ENCODE data around the gene TRAPPC12. TPM values are rescaled to one million over a fixed set of nuclear protein-coding genes. Genes with fewer than 3 reads are reported as not detected.

The TRAPPC12 gene
- 37.6 TPM for polyA plus RNA-seq (2013, experiment 1 of 2)
- 41.5 TPM for polyA plus RNA-seq (2013, experiment 2 of 2)

DNA sequence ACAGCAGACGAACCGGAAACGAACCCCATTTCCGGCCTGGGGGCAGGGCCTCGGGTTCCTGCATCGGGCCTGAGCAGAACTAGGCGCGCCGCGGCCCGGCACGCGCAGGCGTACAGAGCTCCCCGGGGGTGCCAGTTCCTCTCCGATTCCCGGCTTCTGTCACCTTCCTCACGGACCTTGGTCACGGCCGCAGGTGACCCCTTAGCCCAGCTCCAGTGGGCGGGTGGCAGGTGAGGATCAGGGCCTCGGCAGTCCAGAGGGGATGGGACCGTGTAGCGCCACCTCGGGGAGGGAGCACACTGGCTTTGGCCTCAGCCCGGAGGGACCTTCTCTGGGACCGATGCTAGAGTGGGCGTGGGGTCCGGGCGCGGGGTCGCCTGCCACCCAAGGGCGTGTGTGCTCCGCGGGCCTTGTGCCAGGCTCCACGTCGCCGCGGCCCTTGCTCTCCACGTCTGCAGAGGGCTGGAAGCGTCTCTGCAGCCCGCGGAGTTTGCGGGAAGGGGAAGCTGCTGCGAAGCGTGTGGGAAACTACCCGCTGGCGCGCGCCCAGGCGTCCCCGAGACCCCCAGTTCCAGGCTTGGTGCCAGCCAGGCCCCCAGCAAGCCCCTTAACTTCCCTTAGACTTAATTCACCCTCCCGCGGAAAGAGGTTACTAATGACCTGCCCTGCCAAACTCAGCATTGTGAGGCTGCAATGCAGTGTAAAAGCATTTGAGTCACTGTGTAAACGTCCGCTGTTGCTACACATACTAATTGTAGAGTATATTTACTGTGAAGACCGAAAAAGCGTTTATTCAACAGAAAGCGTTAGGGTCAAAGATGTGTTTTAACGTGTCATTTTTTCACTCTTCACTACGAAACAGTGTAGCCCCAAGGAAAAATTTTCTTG is at the start of gene TRAPPC12:
Gene TRAPPC12, plus strand, starts transcription at position 48 of the 888 bp plus-strand sequence. CDS start 7,930 bp downstream, outside the sequence.
- Histone ChIP-seq H3K9me3 (replicated peaks in 1 of 2; ENCODE audit: control insufficient read depth in 2 of 2, insufficient read depth in 1 of 2, low read depth in 1 of 2, low read length in 2 of 2) (no peaks in the 10 kb centered on the region), H3K27ac (replicated peaks; ENCODE audit: low read length) (peak within 1 kb of the TSS; percentile 57), H3K14ac (ENCODE audit: low read length) (peak within 1 kb of the TSS; percentile 58), H2BK15ac (ENCODE audit: low read length) (peak within 1 kb of the TSS; percentile 79), H3K79me1 (ENCODE audit: low read depth, low read length) (peaks cover 6% of the 10 kb centered on the region), H2BK120ac (ENCODE audit: low read depth, low read length) (no peak within 1 kb of the TSS), H2AK5ac (ENCODE audit: low read depth, low read length) (peak within 1 kb of the TSS; percentile 20), H3K9ac (ENCODE audit: low read depth, low read length, poor library complexity) (peak within 1 kb of the TSS; percentile 99), H2BK12ac (ENCODE audit: low read length) (peak within 1 kb of the TSS; percentile 65), H3K23ac (ENCODE audit: low read depth, low read length, poor library complexity) (peak within 1 kb of the TSS; percentile 90), H4K8ac (ENCODE audit: low read depth, low read length) (peak within 1 kb of the TSS; percentile 66), H3K4me3 (ENCODE audit: low read length in 2 of 2) (peak within 1 kb of the TSS; percentile 77 to 94), H3K4me2 (ENCODE audit: insufficient read depth, low read length, poor library complexity, severe bottlenecking) (peak within 1 kb of the TSS; percentile 85), H2BK5ac (ENCODE audit: low read length) (peak within 1 kb of the TSS; percentile 93), H3K4me1 (ENCODE audit: control insufficient read depth in 2 of 2, insufficient read depth in 1 of 2, low read depth in 1 of 2, low read length in 2 of 2) (peaks cover 7% of the 10 kb centered on the region in 2 donors), H3K36me3 (replicated peaks in 1 of 2; ENCODE audit: control insufficient read depth in 2 of 2, insufficient read depth in 2 of 2, low read length in 2 of 2) (peaks cover 4 to 47% of the 10 kb centered on the region in 2 donors), H2AFZ (ENCODE audit: low read length) (peak within 1 kb of the TSS; percentile 99), H4K91ac (ENCODE audit: low read depth, low read length, poor library complexity) (no peak within 1 kb of the TSS), H3K18ac (ENCODE audit: low read length) (peak within 1 kb of the TSS; percentile 94), H3K4ac (ENCODE audit: low read length) (no peak within 1 kb of the TSS), H3K27me3 (ENCODE audit: control insufficient read depth in 3 of 3, insufficient read depth in 3 of 3, low read depth in 1 of 3, low read length in 3 of 3) (no peaks in the 10 kb centered on the region)
- no CpG with 5 or more reads among the region's 61 CpGs for WGBS, 2 donors (ENCODE audit: extremely low coverage in 2 of 2, insufficient read length in 2 of 2, insufficient replicate concordance in 1 of 2)
- peak; percentile 75 for DNase-seq (ENCODE audit: low spot score)

- Histone ChIP-seq H3K36me3 (replicated peaks in 1 of 2; ENCODE audit: control insufficient read depth in 2 of 2, insufficient read depth in 2 of 2, low read length in 2 of 2) (peaks cover 16 to 58% of the 10 kb centered on the region in 2 donors), H2BK15ac (ENCODE audit: low read length) (no peak overlapping the region), H3K9me3 (replicated peaks in 1 of 2; ENCODE audit: control insufficient read depth in 2 of 2, insufficient read depth in 1 of 2, low read depth in 1 of 2, low read length in 2 of 2) (peaks cover 8 to 11% of the 10 kb centered on the region in 2 donors), H3K4me1 (ENCODE audit: control insufficient read depth in 2 of 2, insufficient read depth in 1 of 2, low read depth in 1 of 2, low read length in 2 of 2) (no peaks in the 10 kb centered on the region), H3K9ac (ENCODE audit: low read depth, low read length, poor library complexity) (no peak overlapping the region), H3K18ac (ENCODE audit: low read length) (no peak overlapping the region), H3K27me3 (ENCODE audit: control insufficient read depth in 3 of 3, insufficient read depth in 3 of 3, low read depth in 1 of 3, low read length in 3 of 3) (no peaks in the 10 kb centered on the region), H2AFZ (ENCODE audit: low read length) (no peak overlapping the region), H3K27ac (replicated peaks; ENCODE audit: low read length) (no peak overlapping the region), H2BK12ac (ENCODE audit: low read length) (no peak overlapping the region), H3K23ac (ENCODE audit: low read depth, low read length, poor library complexity) (no peak overlapping the region), H2BK120ac (ENCODE audit: low read depth, low read length) (no peak overlapping the region), H4K8ac (ENCODE audit: low read depth, low read length) (no peak overlapping the region), H3K4me2 (ENCODE audit: insufficient read depth, low read length, poor library complexity, severe bottlenecking) (no peak overlapping the region), H4K91ac (ENCODE audit: low read depth, low read length, poor library complexity) (no peak overlapping the region), H3K14ac (ENCODE audit: low read length) (peak overlapping the region; percentile 4), H3K79me1 (ENCODE audit: low read depth, low read length) (peaks cover 4% of the 10 kb centered on the region), H2BK5ac (ENCODE audit: low read length) (no peak overlapping the region), H3K4ac (ENCODE audit: low read length) (no peak overlapping the region), H3K4me3 (ENCODE audit: low read length in 2 of 2) (no peak overlapping the region), H2AK5ac (ENCODE audit: low read depth, low read length) (no peak overlapping the region)
- no peak for DNase-seq (ENCODE audit: low spot score)
- no CpG with 5 or more reads among the region's 8 CpGs for WGBS, 2 donors (ENCODE audit: extremely low coverage in 2 of 2, insufficient read length in 2 of 2, insufficient replicate concordance in 1 of 2)
These were observed 47.4 kb upstream of the TRAPPC12 start for GRCh38 chr2:3332133-3332532.

GRCh38 chr2:3334392-3335345 is 44.8 kb upstream of the TRAPPC12 start:
- Histone ChIP-seq H4K8ac (ENCODE audit: low read depth, low read length) (no peak overlapping the region), H3K4ac (ENCODE audit: low read length) (no peak overlapping the region), H2AK5ac (ENCODE audit: low read depth, low read length) (no peak overlapping the region), H2BK15ac (ENCODE audit: low read length) (no peak overlapping the region), H3K79me1 (ENCODE audit: low read depth, low read length) (peaks cover 4% of the 10 kb centered on the region), H3K4me2 (ENCODE audit: insufficient read depth, low read length, poor library complexity, severe bottlenecking) (no peak overlapping the region), H3K23ac (ENCODE audit: low read depth, low read length, poor library complexity) (no peak overlapping the region), H3K18ac (ENCODE audit: low read length) (no peak overlapping the region), H3K4me3 (ENCODE audit: low read length in 2 of 2) (no peak overlapping the region), H3K27me3 (ENCODE audit: control insufficient read depth in 3 of 3, insufficient read depth in 3 of 3, low read depth in 1 of 3, low read length in 3 of 3) (no peaks in the 10 kb centered on the region), H2BK12ac (ENCODE audit: low read length) (no peak overlapping the region), H4K91ac (ENCODE audit: low read depth, low read length, poor library complexity) (no peak overlapping the region), H3K9me3 (replicated peaks in 1 of 2; ENCODE audit: control insufficient read depth in 2 of 2, insufficient read depth in 1 of 2, low read depth in 1 of 2, low read length in 2 of 2) (peaks cover 8 to 11% of the 10 kb centered on the region in 2 donors), H3K14ac (ENCODE audit: low read length) (no peak overlapping the region), H3K36me3 (replicated peaks in 1 of 2; ENCODE audit: control insufficient read depth in 2 of 2, insufficient read depth in 2 of 2, low read length in 2 of 2) (peaks cover 19 to 58% of the 10 kb centered on the region in 2 donors), H3K27ac (replicated peaks; ENCODE audit: low read length) (no peak overlapping the region), H2BK5ac (ENCODE audit: low read length) (no peak overlapping the region), H2AFZ (ENCODE audit: low read length) (no peak overlapping the region), H3K4me1 (ENCODE audit: control insufficient read depth in 2 of 2, insufficient read depth in 1 of 2, low read depth in 1 of 2, low read length in 2 of 2) (no peaks in the 10 kb centered on the region), H2BK120ac (ENCODE audit: low read depth, low read length) (no peak overlapping the region), H3K9ac (ENCODE audit: low read depth, low read length, poor library complexity) (no peak overlapping the region)
- DNase-seq (ENCODE audit: low spot score) = no peak
- WGBS, 2 donors (ENCODE audit: extremely low coverage in 2 of 2, insufficient read length in 2 of 2, insufficient replicate concordance in 1 of 2) = no CpG with 5 or more reads among the region's 24 CpGs

Data from neuronal stem cell (in vitro differentiated cells).